GM12878 (cell line): ENCODE data around the gene ELK4. TPM values are rescaled to one million over a fixed set of nuclear protein-coding genes. Genes with fewer than 3 reads are reported as not detected.

Source experiments
- ATAC-seq: fragments of 200-7000 bp; cut with Tn5 transposase; 3 replicates; pipeline ENCODE4 v1.9.1; 2020; ENCODE audit warnings: mild to moderate bottlenecking, moderate library complexity
- BruUV-seq: library from RNA; stranded (reverse); fragments of 400-500 nt; replicated peaks from 2 replicates; lab custom pipeline; 2021; lab: Mats Ljungman, UMichigan
- CTCF ChIA-PET: fragments of 300-600 bp; sonication (Branson Sonifier 250); formaldehyde crosslinking; extraction: SDS; loops from one replicate; lab custom pipeline; 2021; ENCODE audit warnings: inconsistent platforms; lab: Yijun Ruan, JAX
- POLR2A ChIA-PET: fragments of 350-600 bp; formaldehyde crosslinking; extraction: SDS; loops from one replicate; lab custom pipeline; 2021; ENCODE audit warnings: inconsistent platforms; lab: Charles Lee
- RAD21 ChIA-PET: fragments of 300-600 bp; sonication (Branson Sonifier 250); formaldehyde crosslinking; loops from one replicate; lab custom pipeline; 2023; ENCODE audit warnings: antibody characterized with exemption; ENCODE audit not compliant: unreplicated experiment; lab: Charles Lee
- SMC1A ChIA-PET: fragments of 300-600 bp; sonication (Branson Sonifier 250); formaldehyde crosslinking; loops from one replicate; lab custom pipeline; 2023; ENCODE audit not compliant: unreplicated experiment, uncharacterized antibody; lab: Charles Lee
- DNase-seq: peaks from one replicate; pipeline ENCODE4 v3.0.0-alpha.2; 2011; ENCODE audit warnings: low read depth, low spot score
- FAIRE-seq: peaks from 3 replicates; lab custom pipeline; 2011; peaks lifted over from hg19 to GRCh38; lab: Jason Lieb, UNC
- H2AFZ ChIP-seq: 2 replicates; pipeline ENCODE4 v1.6.0; 2011; ENCODE audit warnings: low read depth, low read length, control low read depth; ENCODE audit not compliant: control insufficient read depth
- H3K27ac ChIP-seq: 2 replicates; pipeline ENCODE4 v1.5.1; 2011; ENCODE audit warnings: control low read depth; ENCODE audit not compliant: control insufficient read depth, insufficient read depth
- H3K27me3 ChIP-seq, 2 experiments: replicated peaks in 1 of 2; 2 replicates each; pipeline versions ENCODE4 v1.6.0 to v1.6.1; 2011; ENCODE audit warnings: low read length in 1 of 2; ENCODE audit not compliant: control insufficient read depth in 2 of 2, insufficient read depth in 2 of 2
- H3K36me3 ChIP-seq, 2 experiments: 2 replicates each; pipeline ENCODE4 v1.5.1; 2011; ENCODE audit warnings: low read length in 1 of 2; ENCODE audit not compliant: control insufficient read depth in 2 of 2, insufficient read depth in 2 of 2
- H3K4me1 ChIP-seq: 2 replicates; pipeline ENCODE4 v1.6.1; 2011; ENCODE audit warnings: mild to moderate bottlenecking, low read length, moderate library complexity, mixed read lengths; ENCODE audit not compliant: control insufficient read depth, insufficient read depth
- H3K4me2 ChIP-seq: 2 replicates; pipeline ENCODE4 v1.6.0; 2011; ENCODE audit warnings: control low read depth; ENCODE audit not compliant: control insufficient read depth, insufficient read depth
- H3K4me3 ChIP-seq: fragments of 200-600 bp; sonication (generic); 2 replicates; pipeline ENCODE4 v1.5.1; 2016
- H3K79me2 ChIP-seq: 2 replicates; pipeline ENCODE4 v1.6.0; 2011; ENCODE audit warnings: low read length; ENCODE audit not compliant: control insufficient read depth, insufficient read depth
- H3K9ac ChIP-seq: 2 replicates; pipeline ENCODE4 v1.8.0; 2011; ENCODE audit warnings: low read length, control low read depth, mixed read lengths; ENCODE audit not compliant: control insufficient read depth, insufficient read depth
- H3K9me3 ChIP-seq: replicated peaks from 3 replicates; pipeline ENCODE4 v1.5.1; 2011; ENCODE audit warnings: mild to moderate bottlenecking, low read length; ENCODE audit not compliant: control insufficient read depth, insufficient read depth
- H4K20me1 ChIP-seq: 2 replicates; pipeline ENCODE4 v1.6.0; 2011; ENCODE audit not compliant: control insufficient read depth, insufficient read depth
- CBX5 ChIP-seq: sonication (generic); IDR thresholded peaks from 2 replicates; pipeline ENCODE4 v1.6.1; 2016; ENCODE audit warnings: low read depth, moderate library complexity, mild to moderate bottlenecking, inconsistent platforms
- EP300 ChIP-seq, 2 experiments: fragments of 150-350 bp in 1 of 2; IDR thresholded peaks; 2 replicates each; pipeline ENCODE4 v1.6.1; 2011 to 2012; ENCODE audit warnings: low read depth in 2 of 2, low read length in 2 of 2, borderline replicate concordance in 1 of 2, improper control_type of control experiment in 1 of 2, inconsistent platforms in 1 of 2; ENCODE audit not compliant: control insufficient read depth in 1 of 2
- ESRRA ChIP-seq: IDR thresholded peaks from 2 replicates; pipeline ENCODE4 v1.6.1; 2012; ENCODE audit warnings: mild to moderate bottlenecking, low read length, improper control_type of control experiment
- EZH2 ChIP-seq: IDR thresholded peaks from 2 replicates; pipeline ENCODE4 v1.6.1; 2012; ENCODE audit warnings: low read depth, mild to moderate bottlenecking, control low read depth, inconsistent platforms, low read length, borderline replicate concordance; ENCODE audit not compliant: control insufficient read depth
- FOS ChIP-seq: IDR thresholded peaks from 3 replicates; pipeline ENCODE4 v1.6.1; 2011; ENCODE audit warnings: borderline replicate concordance; ENCODE audit not compliant: insufficient read length; ENCODE audit errors: extremely low read depth
- KAT2A ChIP-seq: conservative IDR thresholded peaks from 2 replicates; pipeline ENCODE4 v1.6.1; 2011; ENCODE audit warnings: low read depth, low read length; ENCODE audit not compliant: control insufficient read depth
- NR2F1 ChIP-seq: fragments of 450-650 bp; conservative IDR thresholded peaks from 2 replicates; pipeline ENCODE4 v1.6.1; 2017; ENCODE audit warnings: mild to moderate bottlenecking
- PAX8 ChIP-seq: fragments of 450-650 bp; IDR thresholded peaks from 2 replicates; pipeline ENCODE4 v1.6.1; 2017; ENCODE audit warnings: mild to moderate bottlenecking, moderate library complexity
- RAD51 ChIP-seq: fragments of 450-650 bp; IDR thresholded peaks from 2 replicates; pipeline ENCODE4 v1.6.1; 2016; ENCODE audit warnings: moderate library complexity, mild to moderate bottlenecking, inconsistent platforms
- RBBP5 ChIP-seq: fragments of 200-600 bp; sonication (generic); conservative IDR thresholded peaks from 2 replicates; pipeline ENCODE4 v1.6.1; 2016
- REST ChIP-seq: IDR thresholded peaks from 2 replicates; pipeline ENCODE4 v1.6.1; 2012; ENCODE audit warnings: mild to moderate bottlenecking, low read depth, low read length
- SRF ChIP-seq, 2 experiments: IDR thresholded peaks; 2 replicates each; pipeline ENCODE4 v1.6.1; 2011; ENCODE audit warnings: low read depth in 2 of 2, low read length in 2 of 2, mild to moderate bottlenecking in 1 of 2, moderate library complexity in 1 of 2
- WGBS: methylation state at CpG from one replicate; pipeline ENCODE4 v1.1.6; 2016; ENCODE audit warnings: low lambda C conversion rate; ENCODE audit not compliant: insufficient replicate concordance, insufficient coverage; ENCODE audit errors: missing lambda C conversion rate; 5-methylcytosine and 5-hydroxymethylcytosine counted together
- in situ Hi-C: fragments of 300-500 bp; cut with MboI; formaldehyde crosslinking; loops from 9 replicates; pipeline ENCODE4 v1.14.3; 2018; ENCODE audit warnings: mixed read lengths
- intact Hi-C: fragments of 100-400 bp; cut with micrococcal nuclease; formaldehyde crosslinking; loops from one replicate; pipeline ENCODE4 v1.14.2; 2022; ENCODE audit not compliant: unreplicated experiment
- polyA plus RNA-seq, 11 experiments: library from polyadenylated mRNA; depleted of rRNA in 4 of 11; unstranded in 6 of 11; stranded (reverse) in 5 of 11; fragments of >200 nt; fragmentation: Nextera tagmentation in 4 of 11; fragmentation: Illumina TruSeq in 1 of 11; extraction: Ambion mirVana in 4 of 11; extraction: Trizol in 1 of 11; gene quantifications; 1 replicate in 1 of 11; 2 replicates in 10 of 11; pipeline versions ENCODE4 v1.2.1 to v1.2.3, GENCODE V29; 2011 to 2016; ENCODE audit warnings: inconsistent platforms in 2 of 11, missing spikeins in 2 of 11, low read depth in 1 of 11
- total RNA-seq, 4 experiments: library from RNA; depleted of rRNA in 3 of 4; stranded (reverse); fragments of >200 nt in 3 of 4; fragmentation: Illumina TruSeq in 1 of 4; extraction: Trizol in 1 of 4; gene quantifications; 2 replicates each; pipeline versions ENCODE4 v1.2.1 to v1.2.3, GENCODE V29; 2013 to 2021

Gene ELK4
- total and polyA plus RNA-seq, 10 of the 15 experiments (the other 5 are each of a cell fraction or from before 2014, with no cell fraction given): 5.2 to 71.5 (median 18.5) TPM

GRCh38 chr1:205639567-205639966, 7.8 kb upstream of the ELK4 start:
- no peak overlapping the region for H3K4me2 ChIP-seq
- 69% methylated on average over 1 of the region's 1 CpG for WGBS
- no peak overlapping the region for H3K27ac ChIP-seq
- H3K79me2 ChIP-seq: no peaks in the 10 kb centered on the region
- ChIA-PET POLR2A (interaction anchor here (1.4 kb wide), 1 partner anchor 16 kb away, joined by 4 read pairs; no protein-coding TSS in a partner anchor), SMC1A (interaction anchor here (0.6 to 12.6 kb wide), 6 partner anchors 10 to 48 kb away, joined by 3 to 118 read pairs (median 4); no protein-coding TSS in a partner anchor), RAD21 (interaction anchor here (1.8 kb wide), 1 partner anchor 19 kb away, joined by 8 read pairs; no protein-coding TSS in a partner anchor), CTCF (interaction anchor here (0.9 to 1.7 kb wide), 6 partner anchors 19 to 115 kb away, joined by 3 to 7 read pairs (median 4); no protein-coding TSS in a partner anchor)
- H3K4me3 ChIP-seq: no peak overlapping the region
- H3K36me3 ChIP-seq: no peaks in the 10 kb centered on the region
- DNase-seq (no peak), FAIRE-seq (no peak), ATAC-seq (no peak)
- in situ Hi-C loops (no loop called here), intact Hi-C loops (loop anchor here (10.0 kb wide), 2 partner anchors 355 to 415 kb away; partner anchors contain the start of gene RHEX)
- no peak for TF ChIP-seq EP300 (IDR thresholded peaks at IDR 0.05; ENCODE audit: borderline replicate concordance in 1 of 2, control insufficient read depth in 1 of 2, low read depth in 2 of 2, low read length in 2 of 2)
- no peaks in the 10 kb centered on the region for H4K20me1 ChIP-seq
- no TSS peak for BruUV-seq
- H3K27me3 ChIP-seq: no peaks in the 10 kb centered on the region
- H2AFZ ChIP-seq: no peak overlapping the region
- H3K9ac ChIP-seq: no peak overlapping the region
- no peaks in the 10 kb centered on the region for H3K9me3 ChIP-seq
- no peaks in the 10 kb centered on the region for H3K4me1 ChIP-seq

- Histone ChIP-seq H4K20me1 (no peaks in the 10 kb centered on the region), H3K79me2 (no peaks in the 10 kb centered on the region), H3K4me3 (no peak overlapping the region), H3K27me3 (no peaks in the 10 kb centered on the region), H3K36me3 (no peaks in the 10 kb centered on the region), H2AFZ (no peak overlapping the region), H3K27ac (no peak overlapping the region), H3K9ac (no peak overlapping the region), H3K4me2 (no peak overlapping the region), H3K9me3 (no peaks in the 10 kb centered on the region), H3K4me1 (no peaks in the 10 kb centered on the region)
- ATAC-seq (peak; percentile 66), FAIRE-seq (peak; percentile 59), DNase-seq (no peak)
- ChIA-PET CTCF (interaction anchor here (10.9 to 12.3 kb wide), 2 partner anchors 19 to 46 kb away, joined by 227 to 408 read pairs; no protein-coding TSS in a partner anchor), SMC1A (interaction anchor here (0.7 to 12.6 kb wide), 5 partner anchors 19 to 58 kb away, joined by 3 to 118 read pairs (median 3); no protein-coding TSS in a partner anchor), POLR2A (interaction anchor here (0.9 kb wide), 1 partner anchor 46 kb away, joined by 3 read pairs; no protein-coding TSS in a partner anchor), RAD21 (interaction anchor here (1.9 to 4.3 kb wide), 3 partner anchors 17 to 45 kb away, joined by 8 to 27 read pairs (median 17); no protein-coding TSS in a partner anchor)
- intact Hi-C loops: loop anchor here (10.0 kb wide), 2 partner anchors 353 to 417 kb away; partner anchors contain the start of gene RHEX
- WGBS: 70% methylated on average over 9 of the region's 9 CpGs
- in situ Hi-C loops: no loop called here
- no TSS peak for BruUV-seq
- TF ChIP-seq KAT2A (no peak), PAX8 (no peak), RBBP5 (no peak), REST (no peak), NR2F1 (no peak), SRF (IDR thresholded peaks at IDR 0.05; ENCODE audit: low read depth in 2 of 2, low read length in 2 of 2) (no peak), RAD51 (no peak), ESRRA (no peak), CBX5 (no peak), FOS (no peak), EZH2 (no peak)
Observed at GRCh38 chr1:205637854-205638468, 6.2 kb upstream of the ELK4 start.
